SH-SY5Y (cell line): Measurements from ENCODE around the gene CRYGS.

Experiments
- GATA2 ChIP-seq: IDR thresholded peaks from 2 replicates; pipeline ENCODE4 v1.6.1; 2011; ENCODE audit warnings: mild to moderate bottlenecking, low read depth, low read length
- GATA3 ChIP-seq: IDR thresholded peaks from 2 replicates; pipeline ENCODE4 v1.6.1; 2011; ENCODE audit warnings: low read depth, mild to moderate bottlenecking, low read length, moderate library complexity

- TF ChIP-seq GATA2 = no peak
- TF ChIP-seq GATA3 = no peak
Measured at GRCh38 chr3:186511245-186511644, 32.9 kb downstream of the CRYGS start.
